A549 (cell line): ENCODE measurements around the gene IGF1R.

ENCODE experiments used
- CTCF ChIP-seq: fragments of >200 bp; sonication (Bioruptor Twin); formaldehyde crosslinking; IDR thresholded peaks from 3 replicates; pipeline ENCODE4 v1.5.1; 2016
- POLR2A ChIP-seq: IDR thresholded peaks from 2 replicates; pipeline ENCODE4 v1.6.1; 2012; ENCODE audit warnings: mild to moderate bottlenecking, low read length
- RCOR1 ChIP-seq: fragments of 150-350 bp; IDR thresholded peaks from 2 replicates; pipeline ENCODE4 v1.6.1; 2014; ENCODE audit warnings: antibody characterized with exemption, low read length, low read depth
- TF ChIP-seq, protein P1 (sequence below): fragments of 200-600 bp; sonication (generic); IDR thresholded peaks from 2 replicates; pipeline ENCODE4 v1.6.1; 2016; ENCODE audit warnings: antibody characterized with exemption, mild to moderate bottlenecking, moderate library complexity

GRCh38 chr15:98599909-98600691, 48.2 kb upstream of the IGF1R start:
- no peak for TF ChIP-seq CTCF
- TF ChIP-seq POLR2A, result no peak
- TF ChIP-seq, protein P1, sequence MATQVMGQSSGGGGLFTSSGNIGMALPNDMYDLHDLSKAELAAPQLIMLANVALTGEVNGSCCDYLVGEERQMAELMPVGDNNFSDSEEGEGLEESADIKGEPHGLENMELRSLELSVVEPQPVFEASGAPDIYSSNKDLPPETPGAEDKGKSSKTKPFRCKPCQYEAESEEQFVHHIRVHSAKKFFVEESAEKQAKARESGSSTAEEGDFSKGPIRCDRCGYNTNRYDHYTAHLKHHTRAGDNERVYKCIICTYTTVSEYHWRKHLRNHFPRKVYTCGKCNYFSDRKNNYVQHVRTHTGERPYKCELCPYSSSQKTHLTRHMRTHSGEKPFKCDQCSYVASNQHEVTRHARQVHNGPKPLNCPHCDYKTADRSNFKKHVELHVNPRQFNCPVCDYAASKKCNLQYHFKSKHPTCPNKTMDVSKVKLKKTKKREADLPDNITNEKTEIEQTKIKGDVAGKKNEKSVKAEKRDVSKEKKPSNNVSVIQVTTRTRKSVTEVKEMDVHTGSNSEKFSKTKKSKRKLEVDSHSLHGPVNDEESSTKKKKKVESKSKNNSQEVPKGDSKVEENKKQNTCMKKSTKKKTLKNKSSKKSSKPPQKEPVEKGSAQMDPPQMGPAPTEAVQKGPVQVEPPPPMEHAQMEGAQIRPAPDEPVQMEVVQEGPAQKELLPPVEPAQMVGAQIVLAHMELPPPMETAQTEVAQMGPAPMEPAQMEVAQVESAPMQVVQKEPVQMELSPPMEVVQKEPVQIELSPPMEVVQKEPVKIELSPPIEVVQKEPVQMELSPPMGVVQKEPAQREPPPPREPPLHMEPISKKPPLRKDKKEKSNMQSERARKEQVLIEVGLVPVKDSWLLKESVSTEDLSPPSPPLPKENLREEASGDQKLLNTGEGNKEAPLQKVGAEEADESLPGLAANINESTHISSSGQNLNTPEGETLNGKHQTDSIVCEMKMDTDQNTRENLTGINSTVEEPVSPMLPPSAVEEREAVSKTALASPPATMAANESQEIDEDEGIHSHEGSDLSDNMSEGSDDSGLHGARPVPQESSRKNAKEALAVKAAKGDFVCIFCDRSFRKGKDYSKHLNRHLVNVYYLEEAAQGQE, result no peak
- TF ChIP-seq RCOR1, result no peak
